Subcutaneous adipose tissue (tissue), 4 donors: ENCODE data around the gene RASSF5. TPM values are rescaled to one million over a fixed set of nuclear protein-coding genes. Genes with fewer than 3 reads are reported as not detected.

Experiments
- total RNA-seq, 4 donors: library from RNA; depleted of rRNA; stranded (reverse); fragments of >200 nt; gene quantifications; one replicate each; pipeline ENCODE4 v1.1.0, GENCODE V29; 2016
- TF ChIP-seq, protein P1 (sequence below): fragments of 450-650 bp; IDR thresholded peaks from one replicate; pipeline ENCODE4 v1.5.1; 2016; ENCODE audit warnings: low read depth, mild to moderate bottlenecking, control low read depth, antibody characterized with exemption, moderate library complexity

Gene RASSF5
- total RNA-seq, 4 donors from 2014 or later = 5.2 to 17.3 (median 9.0) TPM

DNA sequence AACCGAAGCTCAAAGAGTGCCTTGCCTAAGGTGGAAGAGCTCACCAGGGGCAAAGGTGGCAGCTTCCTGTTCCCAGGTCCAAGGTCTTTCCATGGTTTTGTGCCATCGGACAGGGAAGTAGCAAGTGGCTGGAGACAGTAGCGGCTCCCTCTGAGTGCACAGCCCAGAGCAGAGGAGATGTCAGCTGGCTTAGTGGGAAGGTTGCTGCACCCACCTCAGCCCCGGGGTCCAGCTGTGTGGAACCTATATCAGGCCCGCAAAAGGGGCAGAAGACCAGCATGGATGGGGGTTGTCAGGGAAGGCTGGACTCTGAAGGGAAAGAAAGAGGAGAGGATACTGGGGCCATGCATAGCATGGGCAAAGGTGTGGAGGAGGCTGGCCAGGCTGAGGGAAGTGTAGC lies 30.2 kb upstream of the RASSF5 start:
- TF ChIP-seq, protein P1, sequence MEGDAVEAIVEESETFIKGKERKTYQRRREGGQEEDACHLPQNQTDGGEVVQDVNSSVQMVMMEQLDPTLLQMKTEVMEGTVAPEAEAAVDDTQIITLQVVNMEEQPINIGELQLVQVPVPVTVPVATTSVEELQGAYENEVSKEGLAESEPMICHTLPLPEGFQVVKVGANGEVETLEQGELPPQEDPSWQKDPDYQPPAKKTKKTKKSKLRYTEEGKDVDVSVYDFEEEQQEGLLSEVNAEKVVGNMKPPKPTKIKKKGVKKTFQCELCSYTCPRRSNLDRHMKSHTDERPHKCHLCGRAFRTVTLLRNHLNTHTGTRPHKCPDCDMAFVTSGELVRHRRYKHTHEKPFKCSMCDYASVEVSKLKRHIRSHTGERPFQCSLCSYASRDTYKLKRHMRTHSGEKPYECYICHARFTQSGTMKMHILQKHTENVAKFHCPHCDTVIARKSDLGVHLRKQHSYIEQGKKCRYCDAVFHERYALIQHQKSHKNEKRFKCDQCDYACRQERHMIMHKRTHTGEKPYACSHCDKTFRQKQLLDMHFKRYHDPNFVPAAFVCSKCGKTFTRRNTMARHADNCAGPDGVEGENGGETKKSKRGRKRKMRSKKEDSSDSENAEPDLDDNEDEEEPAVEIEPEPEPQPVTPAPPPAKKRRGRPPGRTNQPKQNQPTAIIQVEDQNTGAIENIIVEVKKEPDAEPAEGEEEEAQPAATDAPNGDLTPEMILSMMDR = no peak

DNA sequence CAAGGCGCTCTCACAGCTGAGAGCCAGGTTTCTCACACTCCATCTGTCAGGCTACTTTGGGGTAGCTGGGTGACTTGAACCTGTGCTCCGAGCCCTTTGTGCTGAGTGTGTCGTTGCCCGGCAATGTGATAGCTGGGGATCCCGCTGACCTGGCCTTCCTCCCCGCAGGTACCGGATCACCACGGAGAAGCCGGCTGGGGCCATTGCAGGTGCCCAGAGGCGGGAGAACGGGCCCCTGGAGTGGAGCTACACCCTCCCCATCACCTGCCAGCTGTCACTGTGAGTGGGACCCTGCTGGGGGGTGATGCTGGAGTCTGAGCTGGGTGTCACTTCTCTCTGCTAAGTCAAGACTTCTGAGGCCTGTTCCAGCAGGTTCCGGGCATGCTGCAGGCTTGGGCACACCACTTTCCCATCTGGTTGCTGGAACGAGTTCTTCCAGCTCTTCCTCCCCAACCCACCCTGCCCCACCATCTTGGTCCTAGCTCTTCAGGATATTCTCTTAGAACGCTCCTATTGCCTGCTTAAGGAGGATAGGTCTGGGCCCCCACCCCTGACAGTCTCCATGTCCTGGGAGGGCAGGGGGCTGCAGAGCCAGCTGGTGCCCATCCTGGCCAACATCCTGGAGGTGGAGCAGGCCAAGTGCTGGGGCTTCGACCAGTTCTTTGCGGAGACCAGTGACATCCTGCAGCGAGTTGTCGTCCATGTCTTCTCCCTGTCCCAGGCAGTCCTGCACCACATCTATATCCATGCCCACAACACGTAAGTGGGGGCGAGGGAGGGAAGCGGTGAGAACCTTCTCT lies 29.6 kb upstream of the RASSF5 start:
- TF ChIP-seq, protein P1 = no peak

DNA sequence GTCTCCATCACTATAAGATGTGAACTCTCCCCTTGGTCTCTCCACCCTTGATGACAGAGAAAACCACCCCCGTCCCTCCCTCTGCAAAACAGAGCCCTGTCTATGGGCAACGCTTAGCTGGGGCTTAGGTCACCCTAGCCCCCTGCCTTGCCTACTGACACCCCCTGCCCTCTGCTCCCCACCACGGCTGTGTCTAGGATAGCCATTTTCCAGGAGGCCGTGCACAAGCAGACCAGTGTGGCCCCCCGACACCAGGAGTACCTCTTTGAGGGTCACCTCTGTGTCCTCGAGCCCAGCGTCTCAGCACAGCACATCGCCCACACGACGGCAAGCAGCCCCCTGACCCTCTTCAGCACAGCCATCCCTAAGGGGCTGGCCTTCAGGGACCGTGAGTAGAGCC lies 28.6 kb upstream of the RASSF5 start:
- TF ChIP-seq, protein P1 = no peak

DNA sequence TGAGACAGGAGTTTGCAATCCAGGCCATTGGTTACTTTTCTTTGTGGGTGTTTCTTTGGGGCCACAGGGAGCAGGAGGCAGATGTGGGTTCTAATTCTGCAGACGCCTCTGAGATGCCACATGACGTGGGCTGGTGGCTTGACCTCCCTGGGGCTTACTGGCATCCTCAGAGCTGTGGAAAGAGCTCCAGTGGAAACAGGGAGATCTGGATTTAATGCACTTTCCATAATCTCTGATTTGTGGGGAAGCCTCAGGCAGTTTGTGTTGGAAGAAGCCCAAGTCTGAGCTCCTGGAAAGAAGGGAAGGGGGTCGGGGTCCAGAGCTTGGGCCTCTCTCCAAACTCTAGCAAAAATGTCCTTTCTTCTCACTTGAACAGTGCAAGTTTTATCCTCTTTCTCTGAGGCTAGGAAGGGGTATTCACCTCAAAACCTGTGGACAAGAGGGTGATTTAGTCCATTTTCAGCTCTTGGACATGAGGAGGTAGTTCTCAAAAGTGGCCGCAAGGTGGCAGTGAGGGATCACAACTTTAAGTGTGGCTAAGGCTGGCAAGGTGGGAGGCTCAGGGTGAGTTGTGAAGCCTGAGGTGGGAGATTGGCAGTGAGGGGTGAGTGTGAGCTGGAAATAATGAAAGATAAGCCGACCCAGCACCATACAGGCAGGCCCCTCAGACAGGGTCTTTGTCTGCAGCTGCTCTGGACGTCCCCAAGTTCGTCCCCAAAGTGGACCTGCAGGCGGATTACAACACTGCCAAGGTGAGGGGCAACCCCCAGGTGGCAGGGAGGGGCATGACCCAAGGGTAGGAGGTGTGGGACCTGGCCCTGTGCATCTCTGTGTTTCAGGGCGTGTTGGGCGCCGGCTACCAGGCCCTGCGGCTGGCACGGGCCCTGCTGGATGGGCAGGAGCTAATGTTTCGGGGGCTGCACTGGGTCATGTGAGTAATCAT lies 27.9 kb upstream of the RASSF5 start:
- TF ChIP-seq, protein P1 = no peak

DNA sequence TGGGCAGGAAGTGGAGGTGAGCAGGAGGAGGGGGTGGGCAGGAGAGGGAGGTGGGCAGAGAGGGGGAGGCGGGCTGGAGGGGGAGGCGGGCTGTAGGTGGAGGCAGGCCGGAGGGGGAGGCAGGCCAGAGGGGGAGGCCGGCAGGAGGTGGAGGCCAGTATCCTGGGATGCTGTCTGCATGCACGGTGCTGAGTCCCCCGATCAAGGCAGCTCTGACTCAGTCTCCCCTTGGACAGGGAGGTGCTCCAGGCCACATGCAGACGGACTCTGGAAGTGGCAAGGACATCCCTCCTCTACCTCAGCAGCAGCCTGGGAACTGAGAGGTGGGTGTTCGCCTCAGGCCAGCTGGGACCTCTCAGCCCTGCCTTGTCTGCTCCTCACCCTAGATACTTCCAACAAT lies 27.1 kb upstream of the RASSF5 start:
- TF ChIP-seq, protein P1 = no peak

DNA sequence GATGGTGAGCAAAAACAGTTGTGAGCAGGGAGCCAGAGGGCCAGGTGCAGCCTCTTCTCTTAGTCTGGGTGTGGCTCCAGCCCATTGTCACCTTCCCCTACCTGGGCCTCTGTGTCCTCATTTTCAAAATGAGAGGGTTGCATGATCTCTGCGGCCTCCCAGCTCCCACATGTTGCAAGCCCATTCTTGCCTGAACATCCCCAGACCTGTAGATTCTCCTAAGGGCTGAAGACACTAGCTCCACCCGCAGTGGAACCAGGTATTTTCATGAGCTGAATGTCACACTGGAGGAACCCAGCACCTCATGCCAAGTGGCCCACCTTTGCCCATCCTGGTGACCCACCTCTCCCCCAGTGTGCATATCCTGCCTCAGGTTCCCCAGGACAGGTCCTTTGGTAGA lies 24.7 kb upstream of the RASSF5 start:
- TF ChIP-seq, protein P1 = no peak

DNA sequence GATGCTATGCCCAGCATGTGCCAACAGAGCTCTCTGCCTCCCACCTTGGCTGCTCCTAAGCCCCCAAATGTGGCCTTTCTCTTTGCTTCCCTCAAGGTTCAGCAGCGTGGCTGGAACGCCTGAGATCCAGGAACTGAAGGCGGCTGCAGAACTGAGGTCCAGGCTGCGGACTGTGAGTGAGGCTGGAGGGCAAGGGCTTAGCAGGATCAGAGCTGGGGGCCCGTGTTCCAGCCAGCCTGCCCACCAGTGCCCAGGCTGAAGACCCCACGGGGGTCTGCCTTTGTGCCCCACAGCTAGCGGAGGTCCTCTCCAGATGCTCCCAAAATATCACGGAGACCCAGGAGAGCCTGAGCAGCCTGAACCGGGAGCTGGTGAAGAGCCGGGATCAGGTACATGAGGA lies 22.4 kb upstream of the RASSF5 start:
- TF ChIP-seq, protein P1 = no peak
